IPS-18a (cell line): ENCODE results near the gene TACSTD2.
"Not testable (repeated sequence)": the region's sequence is repeated elsewhere in the genome, so short reads cannot be mapped to it uniquely, and the experiment has no call there.

Experiments used
- H3K27ac ChIP-seq: one replicate; pipeline ENCODE4 v1.5.1; 2013; ENCODE audit warnings: low read length
- H3K27me3 ChIP-seq: one replicate; pipeline ENCODE4 v1.6.1; 2013; ENCODE audit warnings: mild to moderate bottlenecking, low read length; ENCODE audit not compliant: control insufficient read depth, insufficient read depth
- H3K36me3 ChIP-seq: one replicate; pipeline ENCODE4 v1.6.1; 2013; ENCODE audit warnings: low read depth, low read length; ENCODE audit not compliant: control insufficient read depth
- H3K4me1 ChIP-seq: one replicate; pipeline ENCODE4 v1.6.1; 2013; ENCODE audit warnings: low read depth, low read length; ENCODE audit not compliant: control insufficient read depth
- H3K4me3 ChIP-seq: one replicate; pipeline ENCODE4 v1.5.1; 2013; ENCODE audit warnings: low read length
- H3K9ac ChIP-seq: one replicate; pipeline ENCODE4 v1.6.1; 2013; ENCODE audit warnings: mild to moderate bottlenecking, low read length, moderate library complexity
- H3K9me3 ChIP-seq: one replicate; pipeline ENCODE4 v1.6.1; 2013; ENCODE audit warnings: low read depth, low read length; ENCODE audit not compliant: control insufficient read depth

Gene TACSTD2

DNA sequence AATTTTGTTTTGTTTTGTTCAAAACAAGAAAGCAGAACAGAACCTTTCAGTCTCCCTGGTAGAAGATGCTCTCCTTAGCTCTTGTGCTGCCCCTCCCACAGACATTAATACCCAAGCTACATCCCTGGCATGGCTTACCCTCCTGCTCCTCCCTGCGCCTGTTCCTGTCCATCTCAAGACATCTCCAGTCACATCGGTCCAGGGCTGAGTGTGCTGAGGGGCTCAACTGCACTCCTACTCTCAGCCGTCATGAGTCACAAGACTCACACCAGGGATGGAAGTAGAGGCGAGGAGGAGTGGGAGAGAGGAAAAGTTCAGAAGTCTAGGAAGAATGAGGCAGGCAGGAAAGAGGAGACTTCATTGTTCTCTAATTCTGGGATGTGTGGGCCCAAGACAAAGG is 9.2 kb upstream of the TACSTD2 start:
- no peaks in the 10 kb centered on the region for H3K9me3 ChIP-seq
- H3K4me1 ChIP-seq, result no peaks in the 10 kb centered on the region
- no peaks in the 10 kb centered on the region for H3K27me3 ChIP-seq
- no peak overlapping the region for H3K9ac ChIP-seq
- H3K36me3 ChIP-seq, result no peaks in the 10 kb centered on the region
- no peak overlapping the region for H3K27ac ChIP-seq
- no peak overlapping the region for H3K4me3 ChIP-seq

GRCh38 chr1:58585581-58586151 is 8.6 kb upstream of the TACSTD2 start:
- no peak overlapping the region for H3K9ac ChIP-seq

GRCh38 chr1:58585166-58585565 is 8.1 kb upstream of the TACSTD2 start:
- Histone ChIP-seq H3K9ac (no peak overlapping the region), H3K4me1 (no peaks in the 10 kb centered on the region), H3K36me3 (no peaks in the 10 kb centered on the region), H3K27me3 (no peaks in the 10 kb centered on the region), H3K9me3 (no peaks in the 10 kb centered on the region), H3K4me3 (no peak overlapping the region), H3K27ac (no peak overlapping the region)

More at GRCh38 chr1:58585581-58586151, 8.6 kb upstream of the TACSTD2 start:
- Histone ChIP-seq H3K27me3 (no peaks in the 10 kb centered on the region), H3K9me3 (no peaks in the 10 kb centered on the region), H3K36me3 (no peaks in the 10 kb centered on the region), H3K4me1 (no peaks in the 10 kb centered on the region), H3K27ac (no peak overlapping the region), H3K4me3 (no peak overlapping the region)

DNA sequence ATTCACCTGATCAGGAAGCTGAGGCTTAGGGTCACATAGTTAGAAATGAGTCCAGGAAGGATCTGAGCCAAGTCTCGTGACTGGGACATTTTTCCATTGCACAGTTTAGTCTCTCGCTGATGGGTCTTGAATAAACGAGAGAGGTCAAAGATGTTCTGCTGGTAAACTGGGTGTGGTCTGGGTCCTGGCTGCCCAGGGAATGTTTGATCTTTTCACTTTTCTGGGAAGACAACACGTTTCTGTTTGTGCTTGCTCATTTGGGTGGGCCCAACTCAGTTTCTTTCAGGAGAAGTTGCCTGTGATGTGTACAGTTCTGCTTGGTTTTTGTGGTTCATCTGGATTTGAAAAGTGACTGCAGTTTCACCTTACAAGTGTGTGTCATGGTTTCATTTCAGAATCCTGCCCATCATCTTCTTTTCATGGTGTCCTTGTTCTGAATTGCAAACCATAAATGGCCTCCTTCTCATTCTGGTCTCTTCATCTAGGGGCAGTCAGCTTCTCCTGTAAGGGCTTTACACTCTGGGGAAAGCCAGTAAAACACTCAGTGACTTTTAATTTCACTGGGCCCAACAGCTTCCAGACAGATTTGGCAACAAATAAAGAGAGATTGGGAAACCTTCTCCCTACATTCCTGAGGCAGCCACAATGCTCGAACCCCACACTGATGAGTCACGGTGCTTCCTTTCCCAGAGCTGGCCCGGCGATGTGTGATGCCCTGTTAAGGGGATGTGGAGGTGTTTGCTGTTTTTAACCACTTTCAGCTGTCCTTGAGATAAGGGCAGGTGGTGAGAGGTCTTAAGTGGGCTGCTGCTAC is 7.2 kb upstream of the TACSTD2 start:
- H3K27ac ChIP-seq, result no peak overlapping the region
- no peak overlapping the region for H3K9ac ChIP-seq
- no peaks in the 10 kb centered on the region for H3K4me1 ChIP-seq
- H3K36me3 ChIP-seq, result no peaks in the 10 kb centered on the region
- no peaks in the 10 kb centered on the region for H3K27me3 ChIP-seq
- no peaks in the 10 kb centered on the region for H3K9me3 ChIP-seq
- no peak overlapping the region for H3K4me3 ChIP-seq

DNA sequence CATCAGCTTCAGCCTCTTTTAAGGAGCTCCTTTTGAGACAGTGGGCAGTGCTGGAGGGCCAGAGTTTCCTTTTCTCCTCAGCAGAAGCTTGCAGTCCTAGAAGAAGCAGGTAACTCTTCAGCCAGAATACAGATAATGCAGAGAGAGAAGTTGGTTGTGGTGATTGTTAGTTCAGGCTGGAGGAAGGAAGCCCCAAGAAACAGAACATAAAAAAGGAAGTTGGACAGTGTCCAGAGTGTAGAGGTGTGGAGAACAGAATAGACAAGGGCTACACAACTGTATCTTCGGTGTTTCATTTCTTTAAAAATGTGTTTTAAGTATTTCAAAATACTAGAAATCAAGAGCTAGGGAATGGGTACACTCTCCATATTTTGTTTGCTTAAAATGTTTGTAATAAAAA is 6.4 kb upstream of the TACSTD2 start:
- Histone ChIP-seq H3K36me3 (no peaks in the 10 kb centered on the region), H3K27me3 (peaks cover under 1% of the 10 kb centered on the region), H3K9ac (no peak overlapping the region), H3K4me3 (no peak overlapping the region), H3K4me1 (no peaks in the 10 kb centered on the region), H3K9me3 (no peaks in the 10 kb centered on the region), H3K27ac (no peak overlapping the region)

- not testable (repeated sequence) for H3K9me3 ChIP-seq, H3K9ac ChIP-seq, H3K4me3 ChIP-seq, H3K36me3 ChIP-seq, H3K4me1 ChIP-seq, H3K27ac ChIP-seq
- H3K27me3 ChIP-seq, result peaks cover 14% of the 10 kb centered on the region
These were observed 5.1 kb upstream of the TACSTD2 start for GRCh38 chr1:58582143-58582542.

- no peaks in the 10 kb centered on the region for H3K36me3 ChIP-seq
- no peak overlapping the region for H3K9ac ChIP-seq
- no peak overlapping the region for H3K4me3 ChIP-seq
- H3K9me3 ChIP-seq, result no peaks in the 10 kb centered on the region
- peaks cover 19% of the 10 kb centered on the region for H3K27me3 ChIP-seq
- H3K27ac ChIP-seq, result no peak overlapping the region
- H3K4me1 ChIP-seq, result no peaks in the 10 kb centered on the region
These were observed 4.6 kb upstream of the TACSTD2 start for GRCh38 chr1:58581641-58582040.

GRCh38 chr1:58580186-58580585 is 3.1 kb upstream of the TACSTD2 start:
- Histone ChIP-seq H3K9ac (no peak overlapping the region), H3K4me1 (no peaks in the 10 kb centered on the region)

GRCh38 chr1:58577654-58578030 is 590 bp upstream of the TACSTD2 start:
- Histone ChIP-seq H3K27ac (no peak overlapping the region), H3K9ac (no peak overlapping the region), H3K4me3 (peak overlapping the region; percentile 49), H3K9me3 (no peaks in the 10 kb centered on the region), H3K36me3 (no peaks in the 10 kb centered on the region), H3K4me1 (peaks cover 14% of the 10 kb centered on the region), H3K27me3 (peaks cover 38% of the 10 kb centered on the region)

More at GRCh38 chr1:58580186-58580585, 3.1 kb upstream of the TACSTD2 start:
- H3K27me3 ChIP-seq, result peaks cover 34% of the 10 kb centered on the region
- H3K9me3 ChIP-seq, result no peaks in the 10 kb centered on the region
- H3K4me3 ChIP-seq, result no peak overlapping the region
- H3K27ac ChIP-seq, result no peak overlapping the region
- no peaks in the 10 kb centered on the region for H3K36me3 ChIP-seq

DNA sequence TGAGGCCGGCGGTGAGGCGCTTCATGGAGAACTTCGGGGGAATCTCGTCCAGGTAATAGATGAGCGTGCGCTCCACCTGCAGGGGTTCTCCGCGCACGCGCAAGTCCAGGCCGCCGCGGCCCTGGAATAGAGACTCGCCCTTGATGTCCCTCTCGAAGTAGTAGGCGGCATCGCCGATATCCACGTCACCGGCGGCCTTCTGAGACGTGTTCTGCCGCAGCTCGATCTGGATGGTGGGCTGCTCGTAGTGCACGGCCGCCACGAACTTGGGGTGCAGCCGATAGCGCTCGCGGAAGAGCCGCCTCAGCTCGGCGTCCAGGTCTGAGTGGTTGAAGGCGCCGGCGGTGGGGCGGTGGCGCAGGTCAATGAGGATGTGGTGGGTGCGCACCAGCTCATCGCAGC is 726 bp downstream of the TACSTD2 start:
- Histone ChIP-seq H3K27me3 (peaks cover 38% of the 10 kb centered on the region), H3K36me3 (no peaks in the 10 kb centered on the region), H3K9ac (no peak overlapping the region), H3K4me1 (peaks cover 17% of the 10 kb centered on the region), H3K27ac (no peak overlapping the region), H3K9me3 (no peaks in the 10 kb centered on the region), H3K4me3 (peak overlapping the region; percentile 49)

GRCh38 chr1:58575551-58576324 is 1.3 kb downstream of the TACSTD2 start:
- H3K4me3 ChIP-seq, result no peak overlapping the region

More at GRCh38 chr1:58575551-58576324, 1.3 kb downstream of the TACSTD2 start:
- peaks cover 17% of the 10 kb centered on the region for H3K4me1 ChIP-seq
- no peak overlapping the region for H3K27ac ChIP-seq
- no peak overlapping the region for H3K9ac ChIP-seq
- H3K27me3 ChIP-seq, result peaks cover 38% of the 10 kb centered on the region
- H3K9me3 ChIP-seq, result no peaks in the 10 kb centered on the region
- no peaks in the 10 kb centered on the region for H3K36me3 ChIP-seq
